H9 (cell line): ENCODE data around the gene IGF2R. TPM values are rescaled to one million over a fixed set of nuclear protein-coding genes. Genes with fewer than 3 reads are reported as not detected.

Experiments used
- DNase-seq: peaks from one replicate; pipeline ENCODE4 v3.0.0-alpha.2; 2017
- H2AFZ ChIP-seq: one replicate; pipeline ENCODE4 v1.6.1; 2013; ENCODE audit warnings: mild to moderate bottlenecking, low read length, control low read depth, moderate library complexity
- H2AK5ac ChIP-seq: 2 replicates; pipeline ENCODE4 v1.6.1; 2013; ENCODE audit warnings: low read length, control low read depth, mixed read lengths; ENCODE audit not compliant: insufficient read length
- H2BK120ac ChIP-seq: one replicate; pipeline ENCODE4 v1.6.1; 2013; ENCODE audit warnings: low read depth, mild to moderate bottlenecking, low read length, control low read depth, inconsistent platforms; ENCODE audit not compliant: poor library complexity, severe bottlenecking
- H2BK12ac ChIP-seq: 2 replicates; pipeline ENCODE4 v1.6.1; 2013; ENCODE audit warnings: low read length, control low read depth, mixed read lengths, low read depth; ENCODE audit not compliant: insufficient read length
- H2BK15ac ChIP-seq: 2 replicates; pipeline ENCODE4 v1.6.1; 2013; ENCODE audit warnings: low read depth, low read length, control low read depth
- H2BK20ac ChIP-seq: one replicate; pipeline ENCODE4 v1.6.1; 2013; ENCODE audit warnings: low read depth, mild to moderate bottlenecking, low read length, control low read depth, inconsistent platforms; ENCODE audit not compliant: poor library complexity, severe bottlenecking
- H2BK5ac ChIP-seq: 2 replicates; pipeline ENCODE4 v1.6.1; 2013; ENCODE audit warnings: low read length, control low read depth, mixed read lengths; ENCODE audit not compliant: insufficient read length
- H3K14ac ChIP-seq: 2 replicates; pipeline ENCODE4 v1.6.1; 2013; ENCODE audit warnings: low read length, control low read depth; ENCODE audit not compliant: insufficient read depth
- H3K18ac ChIP-seq: 2 replicates; pipeline ENCODE4 v1.6.1; 2013; ENCODE audit warnings: low read depth, mild to moderate bottlenecking, mixed read lengths, low read length, control low read depth; ENCODE audit not compliant: insufficient read length
- H3K23ac ChIP-seq: 2 replicates; pipeline ENCODE4 v1.6.1; 2013; ENCODE audit warnings: low read length, control low read depth, mixed read lengths, low read depth; ENCODE audit not compliant: insufficient read length
- H3K23me2 ChIP-seq: 2 replicates; pipeline ENCODE4 v1.6.1; 2013; ENCODE audit warnings: low read depth, mild to moderate bottlenecking, mixed read lengths, low read length, control low read depth; ENCODE audit not compliant: insufficient read length, poor library complexity, severe bottlenecking
- H3K27ac ChIP-seq: 2 replicates; pipeline ENCODE4 v1.5.1; 2013; ENCODE audit warnings: low read length, control low read depth, mixed read lengths, low read depth; ENCODE audit not compliant: insufficient read length
- H3K27me3 ChIP-seq: 2 replicates; pipeline ENCODE4 v1.6.1; 2013; ENCODE audit warnings: low read length, control low read depth, inconsistent platforms; ENCODE audit not compliant: insufficient read depth
- H3K4ac ChIP-seq: 2 replicates; pipeline ENCODE4 v1.6.1; 2013; ENCODE audit warnings: low read depth, mild to moderate bottlenecking, control low read depth, inconsistent platforms, low read length, moderate library complexity
- H3K4me1 ChIP-seq: 2 replicates; pipeline ENCODE4 v1.6.1; 2013; ENCODE audit warnings: low read length, control low read depth, inconsistent platforms; ENCODE audit not compliant: insufficient read depth
- H3K4me2 ChIP-seq: 2 replicates; pipeline ENCODE4 v1.6.1; 2013; ENCODE audit warnings: low read length, control low read depth, mixed read lengths; ENCODE audit not compliant: insufficient read length, insufficient read depth
- H3K56ac ChIP-seq: 2 replicates; pipeline ENCODE4 v1.6.1; 2013; ENCODE audit warnings: low read depth, mild to moderate bottlenecking, mixed read lengths, low read length, control low read depth; ENCODE audit not compliant: insufficient read length
- H3K79me1 ChIP-seq: 2 replicates; pipeline ENCODE4 v1.6.1; 2013; ENCODE audit warnings: low read depth, mild to moderate bottlenecking, moderate library complexity, low read length, control low read depth, inconsistent platforms; ENCODE audit not compliant: insufficient read depth, poor library complexity, severe bottlenecking
- H3K79me2 ChIP-seq: 2 replicates; pipeline ENCODE4 v1.6.1; 2013; ENCODE audit warnings: low read length, control low read depth, inconsistent platforms; ENCODE audit not compliant: insufficient read depth
- H3K9ac ChIP-seq: 2 replicates; pipeline ENCODE4 v1.6.1; 2013; ENCODE audit warnings: low read length, control low read depth, mixed read lengths; ENCODE audit not compliant: insufficient read length; ENCODE audit errors: extremely low read depth
- H3K9me3 ChIP-seq: one replicate; pipeline ENCODE4 v1.6.1; 2013; ENCODE audit warnings: low read depth, low read length, inconsistent platforms; ENCODE audit not compliant: control insufficient read depth
- H3T11ph ChIP-seq: one replicate; pipeline ENCODE4 v1.6.1; 2013; ENCODE audit warnings: mild to moderate bottlenecking, low read length, control low read depth, inconsistent platforms
- H4K20me1 ChIP-seq: one replicate; pipeline ENCODE4 v1.6.1; 2013; ENCODE audit not compliant: control insufficient read depth, insufficient read length, insufficient read depth
- H4K5ac ChIP-seq: 2 replicates; pipeline ENCODE4 v1.6.1; 2013; ENCODE audit warnings: low read depth, mild to moderate bottlenecking, mixed read lengths, low read length, control low read depth; ENCODE audit not compliant: insufficient read length
- H4K8ac ChIP-seq: replicated peaks from 2 replicates; pipeline ENCODE4 v1.6.1; 2013; ENCODE audit warnings: low read length, control low read depth, mixed read lengths, low read depth; ENCODE audit not compliant: insufficient read length
- H4K91ac ChIP-seq: 2 replicates; pipeline ENCODE4 v1.6.1; 2013; ENCODE audit warnings: low read depth, mild to moderate bottlenecking, moderate library complexity, mixed read lengths, low read length, control low read depth; ENCODE audit not compliant: insufficient read length
- H3K27ac Mint-ChIP-seq, 3 experiments: 2 replicates in 2 of 3; 3 replicates in 1 of 3; pipeline ENCODE4 v1.8.0; 2020 to 2021; ENCODE audit warnings: mixed read lengths in 3 of 3, mild to moderate bottlenecking in 1 of 3, moderate library complexity in 1 of 3
- H3K27me3 Mint-ChIP-seq: 2 replicates; pipeline ENCODE4 v1.8.0; 2021; ENCODE audit warnings: low read depth, mild to moderate bottlenecking, moderate library complexity, mixed read lengths
- H3K36me3 Mint-ChIP-seq, 3 experiments: 2 replicates in 2 of 3; 3 replicates in 1 of 3; pipeline ENCODE4 v1.8.0; 2020 to 2021; ENCODE audit warnings: low read depth in 3 of 3, mixed read lengths in 3 of 3; ENCODE audit not compliant: insufficient read depth in 1 of 3
- H3K4me1 Mint-ChIP-seq, 2 experiments: 2 replicates each; pipeline ENCODE4 v1.8.0; 2020; ENCODE audit warnings: mixed read lengths in 2 of 2
- H3K4me3 Mint-ChIP-seq, 2 experiments: 2 replicates in 1 of 2; 3 replicates in 1 of 2; pipeline ENCODE4 v1.8.0; 2020 to 2021; ENCODE audit warnings: mild to moderate bottlenecking in 2 of 2, mixed read lengths in 2 of 2, moderate library complexity in 1 of 2
- H3K9me3 Mint-ChIP-seq, 2 experiments: 2 replicates in 1 of 2; 3 replicates in 1 of 2; pipeline ENCODE4 v1.8.0; 2020; ENCODE audit warnings: mild to moderate bottlenecking in 2 of 2, mixed read lengths in 2 of 2, moderate library complexity in 1 of 2
- CTCF ChIP-seq: fragments of 200-600 bp; sonication (generic); conservative IDR thresholded peaks from 3 replicates; pipeline ENCODE4 v1.8.0; 2021; ENCODE audit warnings: antibody characterized with exemption, mild to moderate bottlenecking
- WGBS: extraction: QIAGEN DNeasy Blood & Tissue Kit; methylation state at CpG from one replicate; pipeline ENCODE4 v1.1.7; 2013; ENCODE audit warnings: missing lambda C conversion rate, low lambda C conversion rate, mixed read lengths; ENCODE audit not compliant: insufficient read length; ENCODE audit errors: extremely low coverage; 5-methylcytosine and 5-hydroxymethylcytosine counted together
- total RNA-seq: library from RNA; stranded (reverse); gene quantifications from 2 replicates; pipeline ENCODE4 v1.2.1, GENCODE V29; 2021

IGF2R gene
- total RNA-seq, 1 experiment from 2014 or later: 66.7 TPM

- H4K20me1 ChIP-seq: no peaks in the 10 kb centered on the region
- H3K9me3 ChIP-seq: no peaks in the 10 kb centered on the region
- no peak overlapping the region for H2AFZ ChIP-seq
- no peak overlapping the region for H3K14ac ChIP-seq
- no peak overlapping the region for H3K18ac ChIP-seq
- no peak overlapping the region for H3K56ac ChIP-seq
- no peak overlapping the region for H3K4me2 ChIP-seq
- no peak overlapping the region for H4K5ac ChIP-seq
- H3K9ac ChIP-seq: no peak overlapping the region
- no peak overlapping the region for H4K8ac ChIP-seq
- no peak for TF ChIP-seq CTCF
- H3T11ph ChIP-seq: no peak overlapping the region
- no peak overlapping the region for H4K91ac ChIP-seq
- H3K27me3 Mint-ChIP-seq: no peaks in the 10 kb centered on the region
- no peaks in the 10 kb centered on the region for H3K9me3 Mint-ChIP-seq
- H3K4ac ChIP-seq: no peak overlapping the region
- H2BK120ac ChIP-seq: no peak overlapping the region
- DNase-seq: no peak
- no peak overlapping the region for H2BK5ac ChIP-seq
- H3K27ac Mint-ChIP-seq: no peak overlapping the region
- no peaks in the 10 kb centered on the region for H3K79me1 ChIP-seq
- H3K36me3 Mint-ChIP-seq: peaks cover 37 to 85% (median 77%) of the 10 kb centered on the region in 3 experiments
- H2BK20ac ChIP-seq: no peak overlapping the region
- H3K79me2 ChIP-seq: no peaks in the 10 kb centered on the region
- H3K23me2 ChIP-seq: no peaks in the 10 kb centered on the region
- H2AK5ac ChIP-seq: no peak overlapping the region
- H3K4me3 Mint-ChIP-seq: no peak overlapping the region
- no peak overlapping the region for H3K23ac ChIP-seq
- H3K27me3 ChIP-seq: no peaks in the 10 kb centered on the region
- H2BK12ac ChIP-seq: no peak overlapping the region
- no peaks in the 10 kb centered on the region for H3K4me1 ChIP-seq
- WGBS: no CpG with 5 or more reads among the region's 6 CpGs
- no peak overlapping the region for H3K27ac ChIP-seq
- H2BK15ac ChIP-seq: no peak overlapping the region
- H3K4me1 Mint-ChIP-seq: no peaks in the 10 kb centered on the region
Measured at GRCh38 chr6:160058603-160059215, 89.8 kb downstream of the IGF2R start.
